Endometrial microvascular endothelial cells (primary cell): ENCODE measurements around the gene FRMD6. TPM values are rescaled to one million over a fixed set of nuclear protein-coding genes. Genes with fewer than 3 reads are reported as not detected.

ENCODE experiments used
- in situ Hi-C: cut with HindIII; loops from 2 replicates; pipeline ENCODE4 v1.10.0; 2017; ENCODE audit warnings: low sequenced_read_pairs, low pct_unique_long_range_greater_than_20kb; ENCODE audit errors: inconsistent ontology term
- total RNA-seq: library from RNA; depleted of rRNA; stranded (reverse); fragments of >200 nt; gene quantifications from one replicate; pipeline ENCODE4 v1.2.3, GENCODE V29; 2015; ENCODE audit errors: inconsistent ontology term

The FRMD6 gene
- total RNA-seq: 80.6 TPM

- in situ Hi-C loops: no loop called here
Observed at GRCh38 chr14:51651388-51652167, at the start of gene FRMD6. Gene FRMD6 (plus strand): TSS chr14:51651910. CDS start chr14:51689837, 37,927 bp downstream.

- in situ Hi-C loops: no loop called here
Observed at GRCh38 chr14:51602310-51602709, 49.4 kb upstream of the FRMD6 start.

GRCh38 chr14:51603495-51603894 is 48.2 kb upstream of the FRMD6 start:
- in situ Hi-C loops: no loop called here

- in situ Hi-C loops: no loop called here
Observed at GRCh38 chr14:51604073-51604472, 47.6 kb upstream of the FRMD6 start.

GRCh38 chr14:51605575-51605974 is 46.1 kb upstream of the FRMD6 start:
- in situ Hi-C loops: no loop called here

- in situ Hi-C loops: no loop called here
Observed at GRCh38 chr14:51607711-51608110, 44.0 kb upstream of the FRMD6 start.

- in situ Hi-C loops: no loop called here
Observed at GRCh38 chr14:51609251-51609954, 42.3 kb upstream of the FRMD6 start.

GRCh38 chr14:51609955-51610283 is 41.8 kb upstream of the FRMD6 start:
- in situ Hi-C loops: no loop called here

GRCh38 chr14:51610771-51611170 is 40.9 kb upstream of the FRMD6 start:
- in situ Hi-C loops: no loop called here

- in situ Hi-C loops: no loop called here
Observed at GRCh38 chr14:51612449-51612848, 39.3 kb upstream of the FRMD6 start.

- in situ Hi-C loops: no loop called here
Observed at GRCh38 chr14:51613416-51613815, 38.3 kb upstream of the FRMD6 start.

GRCh38 chr14:51614707-51615106 is 37.0 kb upstream of the FRMD6 start:
- in situ Hi-C loops: no loop called here

GRCh38 chr14:51616256-51616655 is 35.5 kb upstream of the FRMD6 start:
- in situ Hi-C loops: no loop called here

GRCh38 chr14:51616724-51617409 is 34.8 kb upstream of the FRMD6 start:
- in situ Hi-C loops: no loop called here

- in situ Hi-C loops: no loop called here
Observed at GRCh38 chr14:51619561-51619960, 32.1 kb upstream of the FRMD6 start.

GRCh38 chr14:51620056-51620455 is 31.7 kb upstream of the FRMD6 start:
- in situ Hi-C loops: no loop called here

GRCh38 chr14:51621654-51622053 is 30.1 kb upstream of the FRMD6 start:
- in situ Hi-C loops: no loop called here

- in situ Hi-C loops: no loop called here
Observed at GRCh38 chr14:51622376-51622775, 29.3 kb upstream of the FRMD6 start.

- in situ Hi-C loops: no loop called here
Observed at GRCh38 chr14:51624955-51625569, 26.6 kb upstream of the FRMD6 start.
